ENCODE measurements around the gene AGAP1. TPM values are rescaled to one million over a fixed set of nuclear protein-coding genes. Genes with fewer than 3 reads are reported as not detected.

Gene AGAP1
- total RNA-seq, 2 donors from 2014 or later = 16.1 to 40.1 TPM

DNA sequence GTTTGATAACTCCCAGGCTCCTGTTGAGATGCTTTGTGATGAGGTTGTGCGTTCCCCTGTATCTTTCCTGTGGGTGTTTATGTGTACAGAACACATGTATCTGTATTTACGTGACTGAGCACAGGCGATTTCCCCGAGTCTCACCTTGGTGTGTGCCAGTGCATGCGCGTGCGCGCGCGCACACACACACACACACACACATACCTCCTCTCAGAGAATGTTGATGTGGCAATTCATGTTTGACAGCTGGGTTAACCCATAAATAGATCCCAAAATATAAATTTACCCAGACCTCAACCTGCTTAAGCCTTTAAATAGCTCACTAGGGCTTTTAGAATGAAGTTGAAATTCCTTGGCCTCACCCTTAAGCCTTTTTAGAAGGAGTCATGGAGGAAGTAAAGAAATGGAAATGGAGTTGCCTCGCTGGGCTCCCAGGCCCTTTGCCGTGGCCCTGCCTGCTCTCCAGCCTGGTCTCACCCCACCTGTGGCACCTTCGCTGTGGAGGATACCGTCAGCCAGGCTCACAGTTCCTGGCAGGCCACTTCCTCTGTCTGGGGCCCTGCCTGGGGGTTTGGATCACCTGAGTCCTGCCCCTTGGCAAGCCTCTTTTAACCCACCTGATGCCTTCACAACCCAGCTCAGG lies 20.3 kb downstream of the AGAP1 start:
- DNase-seq (ENCODE audit: low spot score) = no peak
- intact Hi-C loops (cut with DNase I) = no loop called here
- no peaks in the 10 kb centered on the region for H3K36me3 ChIP-seq
- WGBS = 93% methylated on average over 14 of the region's 14 CpGs
- no peak overlapping the region for H3K4me3 ChIP-seq
- no peaks in the 10 kb centered on the region for H3K4me1 ChIP-seq (replicated peaks)
- no peaks in the 10 kb centered on the region for H3K27me3 ChIP-seq (replicated peaks; ENCODE audit: insufficient read depth)
- no peak overlapping the region for H3K27ac ChIP-seq
- no peaks in the 10 kb centered on the region for H3K9me3 ChIP-seq
- TF ChIP-seq, protein P1, sequence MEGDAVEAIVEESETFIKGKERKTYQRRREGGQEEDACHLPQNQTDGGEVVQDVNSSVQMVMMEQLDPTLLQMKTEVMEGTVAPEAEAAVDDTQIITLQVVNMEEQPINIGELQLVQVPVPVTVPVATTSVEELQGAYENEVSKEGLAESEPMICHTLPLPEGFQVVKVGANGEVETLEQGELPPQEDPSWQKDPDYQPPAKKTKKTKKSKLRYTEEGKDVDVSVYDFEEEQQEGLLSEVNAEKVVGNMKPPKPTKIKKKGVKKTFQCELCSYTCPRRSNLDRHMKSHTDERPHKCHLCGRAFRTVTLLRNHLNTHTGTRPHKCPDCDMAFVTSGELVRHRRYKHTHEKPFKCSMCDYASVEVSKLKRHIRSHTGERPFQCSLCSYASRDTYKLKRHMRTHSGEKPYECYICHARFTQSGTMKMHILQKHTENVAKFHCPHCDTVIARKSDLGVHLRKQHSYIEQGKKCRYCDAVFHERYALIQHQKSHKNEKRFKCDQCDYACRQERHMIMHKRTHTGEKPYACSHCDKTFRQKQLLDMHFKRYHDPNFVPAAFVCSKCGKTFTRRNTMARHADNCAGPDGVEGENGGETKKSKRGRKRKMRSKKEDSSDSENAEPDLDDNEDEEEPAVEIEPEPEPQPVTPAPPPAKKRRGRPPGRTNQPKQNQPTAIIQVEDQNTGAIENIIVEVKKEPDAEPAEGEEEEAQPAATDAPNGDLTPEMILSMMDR (IDR thresholded peaks at IDR 0.05) = no peak
- TF ChIP-seq POLR2A (IDR thresholded peaks at IDR 0.05) (no peak), POLR2AphosphoS5 (IDR thresholded peaks at IDR 0.05) (no peak)

DNA sequence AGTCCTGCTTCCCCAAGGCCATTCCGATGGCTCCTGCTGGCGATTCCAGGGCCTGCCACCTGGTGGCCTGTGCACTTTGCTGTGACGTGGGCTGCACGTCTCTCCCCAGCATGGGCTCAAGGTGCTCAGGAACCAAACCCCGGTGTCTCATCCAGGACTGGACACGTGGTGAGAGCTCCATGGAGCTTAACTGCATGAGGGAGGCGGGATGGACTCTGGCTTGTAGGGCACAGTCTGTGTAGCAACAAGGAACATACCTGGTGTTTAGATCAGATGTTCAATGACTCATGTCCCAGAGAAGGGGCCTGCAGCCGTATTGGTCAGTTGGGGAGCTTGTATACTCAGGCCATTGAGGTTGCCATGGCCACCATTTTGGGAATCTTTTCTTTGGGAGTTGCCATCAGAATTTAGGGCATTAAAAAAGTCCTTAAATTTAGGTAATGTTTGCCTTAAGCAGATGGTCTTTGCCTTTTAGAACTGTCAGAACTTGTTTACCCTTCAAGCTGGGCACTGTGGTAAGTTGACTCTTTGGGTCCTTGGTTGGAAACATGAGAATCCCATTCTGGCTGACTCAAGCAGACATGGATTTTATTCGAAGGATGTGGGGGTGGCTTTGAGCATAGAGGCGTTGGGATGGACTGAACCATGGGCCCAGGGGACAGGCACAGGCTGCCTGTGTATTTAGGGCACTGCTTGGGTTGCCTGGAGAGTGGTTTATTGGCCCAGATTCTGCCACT lies 21.0 kb downstream of the AGAP1 start:
- Histone ChIP-seq H3K4me1 (replicated peaks) (no peaks in the 10 kb centered on the region), H3K4me3 (no peak overlapping the region), H3K27ac (no peak overlapping the region), H3K27me3 (replicated peaks; ENCODE audit: insufficient read depth) (no peaks in the 10 kb centered on the region), H3K9me3 (no peaks in the 10 kb centered on the region), H3K36me3 (no peaks in the 10 kb centered on the region)
- intact Hi-C loops (cut with DNase I) = no loop called here
- TF ChIP-seq, protein P1 (IDR thresholded peaks at IDR 0.05) = no peak
- no peak for TF ChIP-seq POLR2A (IDR thresholded peaks at IDR 0.05)
- TF ChIP-seq POLR2AphosphoS5 (IDR thresholded peaks at IDR 0.05) = no peak
- DNase-seq (ENCODE audit: low spot score) = no peak
- 87% methylated on average over 9 of the region's 10 CpGs for WGBS

DNA sequence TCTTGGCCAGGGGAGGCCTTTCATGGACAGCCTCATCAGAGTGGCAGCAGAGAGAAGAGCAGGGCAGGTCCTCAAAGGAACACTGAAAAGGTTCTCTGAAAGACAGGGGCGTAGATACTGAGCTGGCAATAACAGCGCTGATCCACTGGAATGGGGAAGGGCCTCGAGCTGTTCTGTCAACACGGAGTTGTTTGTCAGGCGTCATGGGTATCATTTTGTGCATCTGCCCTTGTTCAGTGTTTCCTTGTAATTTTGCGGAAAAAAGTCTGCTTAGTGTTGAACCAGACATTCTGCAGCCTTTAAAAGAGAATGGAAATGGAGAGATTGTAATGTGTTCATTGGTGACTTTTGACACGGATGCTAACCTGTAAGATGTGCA lies 21.5 kb downstream of the AGAP1 start:
- Histone ChIP-seq H3K4me3 (no peak overlapping the region), H3K9me3 (no peaks in the 10 kb centered on the region), H3K4me1 (replicated peaks) (no peaks in the 10 kb centered on the region), H3K36me3 (no peaks in the 10 kb centered on the region), H3K27me3 (replicated peaks; ENCODE audit: insufficient read depth) (no peaks in the 10 kb centered on the region), H3K27ac (no peak overlapping the region)
- WGBS = 82% methylated on average over 7 of the region's 7 CpGs
- DNase-seq (ENCODE audit: low spot score) = no peak
- intact Hi-C loops (cut with DNase I) = no loop called here
- TF ChIP-seq POLR2A (IDR thresholded peaks at IDR 0.05) (no peak), POLR2AphosphoS5 (IDR thresholded peaks at IDR 0.05) (no peak)
- TF ChIP-seq, protein P1 (IDR thresholded peaks at IDR 0.05) = no peak

DNA sequence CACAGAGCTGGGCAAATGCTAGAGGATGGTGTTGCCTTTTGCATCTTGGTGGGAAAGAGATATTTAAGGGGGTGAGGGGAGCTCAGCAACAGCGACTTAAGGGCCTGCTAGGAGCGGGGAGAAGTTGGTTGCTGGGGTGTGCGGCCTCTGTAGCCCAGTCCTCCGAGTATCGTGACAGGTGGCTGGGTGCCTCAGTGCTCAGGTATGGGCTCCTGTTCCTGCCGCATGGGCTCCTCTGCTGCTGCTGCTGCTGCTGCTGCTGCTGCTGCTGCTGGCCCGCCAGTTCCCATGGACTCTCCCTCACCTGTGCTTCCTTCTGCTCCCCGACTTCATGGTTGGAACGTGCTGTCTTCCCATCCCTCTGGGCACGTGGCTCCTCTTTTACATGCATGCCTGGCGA lies 22.0 kb downstream of the AGAP1 start:
- H3K9me3 ChIP-seq = no peaks in the 10 kb centered on the region
- intact Hi-C loops (cut with DNase I) = no loop called here
- TF ChIP-seq, protein P1 (IDR thresholded peaks at IDR 0.05) = no peak
- TF ChIP-seq POLR2A (IDR thresholded peaks at IDR 0.05) (no peak), POLR2AphosphoS5 (IDR thresholded peaks at IDR 0.05) (no peak)
- H3K27me3 ChIP-seq (replicated peaks; ENCODE audit: insufficient read depth) = no peaks in the 10 kb centered on the region
- WGBS = 94% methylated on average over 11 of the region's 11 CpGs
- no peak for DNase-seq (ENCODE audit: low spot score)
- no peak overlapping the region for H3K4me3 ChIP-seq
- H3K36me3 ChIP-seq = no peaks in the 10 kb centered on the region
- no peaks in the 10 kb centered on the region for H3K4me1 ChIP-seq (replicated peaks)
- H3K27ac ChIP-seq = no peak overlapping the region

DNA sequence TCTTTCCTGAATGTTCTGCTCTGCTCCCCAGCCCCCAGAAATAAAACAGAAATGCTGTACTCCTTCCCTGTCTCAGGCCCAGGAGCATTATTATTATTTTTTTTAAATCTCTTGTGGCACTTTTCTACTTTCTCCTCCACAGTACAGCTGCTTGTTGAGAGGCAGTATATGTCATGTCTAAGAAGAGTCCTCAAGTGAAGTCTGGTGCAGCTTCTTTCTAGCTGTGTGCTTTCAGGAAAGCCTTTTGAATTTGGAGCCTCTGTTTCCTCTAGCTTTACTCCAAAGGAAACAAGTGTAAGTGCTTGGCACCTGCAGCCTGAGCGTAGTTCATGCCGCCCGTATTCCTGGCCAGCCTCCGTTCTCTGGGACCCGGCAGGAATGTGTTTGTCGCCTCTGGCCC lies 22.4 kb downstream of the AGAP1 start:
- intact Hi-C loops (cut with DNase I) = no loop called here
- WGBS = 90% methylated on average over 6 of the region's 6 CpGs
- H3K36me3 ChIP-seq = no peaks in the 10 kb centered on the region

More for the DNA sequence above, 22.4 kb downstream of the AGAP1 start:
- H3K4me1 ChIP-seq (replicated peaks) = no peaks in the 10 kb centered on the region
- no peak for DNase-seq (ENCODE audit: low spot score)
- TF ChIP-seq, protein P1 (IDR thresholded peaks at IDR 0.05) = no peak
- TF ChIP-seq POLR2AphosphoS5 (IDR thresholded peaks at IDR 0.05) (no peak), POLR2A (IDR thresholded peaks at IDR 0.05) (no peak)
- no peaks in the 10 kb centered on the region for H3K9me3 ChIP-seq
- no peak overlapping the region for H3K4me3 ChIP-seq
- no peak overlapping the region for H3K27ac ChIP-seq
- H3K27me3 ChIP-seq (replicated peaks; ENCODE audit: insufficient read depth) = no peaks in the 10 kb centered on the region
